Stimulated activated naive B cell treated with anti-CD40 and anti-IgM and Interleukin-4, amounts not matched to agents 10 μg/mL and 1 μg/mL and 100 μg/mL, for 72 hours (primary cell): Measurements from ENCODE around the gene KDR.

Source experiments
- ATAC-seq, 2 donors: fragments of 150-1000 bp; cut with Tn5 transposase; replicated peaks; 2 replicates each; pipeline ENCODE4 v1.10.0; 2021; ENCODE audit warnings: moderate library complexity in 1 of 2
- DNase-seq: peaks from one replicate; pipeline ENCODE4 v3.0.0; 2021
- H3K27ac Mint-ChIP-seq: one replicate; pipeline ENCODE4 v1.8.0; 2022; ENCODE audit warnings: mild to moderate bottlenecking, mixed read lengths
- H3K27me3 Mint-ChIP-seq, 2 donors: one replicate each; pipeline ENCODE4 v1.8.0; 2022; ENCODE audit warnings: mixed read lengths in 2 of 2
- H3K36me3 Mint-ChIP-seq, 2 donors: one replicate each; pipeline ENCODE4 v1.8.0; 2022; ENCODE audit warnings: mixed read lengths in 2 of 2, mild to moderate bottlenecking in 1 of 2
- H3K4me1 Mint-ChIP-seq, 2 donors: one replicate each; pipeline ENCODE4 v1.8.0; 2022; ENCODE audit warnings: mixed read lengths in 2 of 2, mild to moderate bottlenecking in 1 of 2
- H3K4me3 Mint-ChIP-seq, 2 donors: one replicate each; pipeline ENCODE4 v1.8.0; 2022; ENCODE audit warnings: mild to moderate bottlenecking in 2 of 2, mixed read lengths in 2 of 2, moderate library complexity in 1 of 2
- H3K9me3 Mint-ChIP-seq, 2 donors: one replicate each; pipeline ENCODE4 v1.8.0; 2022; ENCODE audit warnings: mixed read lengths in 2 of 2, mild to moderate bottlenecking in 1 of 2

Gene KDR

DNA sequence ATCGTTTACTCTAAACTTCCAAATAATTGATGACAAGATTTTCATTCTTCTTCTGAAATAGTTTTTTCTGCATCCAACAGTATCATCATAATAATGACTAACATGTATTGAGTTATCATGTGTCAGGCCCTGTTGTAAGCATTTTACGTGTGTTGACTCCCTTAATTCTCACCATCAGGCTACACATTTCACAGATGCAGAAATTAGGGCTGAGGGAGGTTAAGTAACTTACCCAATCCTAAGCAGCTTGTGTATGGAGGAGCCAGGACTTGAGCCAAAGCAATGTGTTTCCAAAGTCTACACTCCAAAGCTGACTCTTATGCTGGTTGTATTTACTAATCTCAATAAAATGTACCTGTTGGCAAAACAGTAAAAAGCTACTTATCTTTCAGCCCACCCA lies 11.2 kb upstream of the KDR start:
- H3K36me3 Mint-ChIP-seq, result no peaks in the 10 kb centered on the region

DNA sequence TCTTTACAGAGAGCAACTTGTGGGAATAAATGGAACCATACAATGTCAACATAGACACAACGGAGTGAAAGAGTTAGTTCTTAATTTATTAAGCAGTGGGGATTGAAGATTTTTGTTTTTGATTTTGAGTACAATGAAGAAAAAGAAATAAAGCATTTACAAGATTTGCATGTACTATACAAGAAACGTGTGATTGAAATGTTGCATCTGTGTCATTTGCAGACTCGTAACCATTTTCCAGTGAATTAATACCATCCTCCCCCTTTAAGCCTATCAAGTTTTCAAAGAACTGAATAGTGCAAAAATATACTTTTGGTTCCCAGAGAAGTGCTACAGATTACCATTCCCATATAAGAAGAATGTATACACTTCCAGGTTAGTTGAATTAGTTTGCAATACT lies 8.6 kb upstream of the KDR start:
- Mint-ChIP-seq H3K27ac (no peak overlapping the region), H3K36me3 (no peaks in the 10 kb centered on the region), H3K27me3 (no peaks in the 10 kb centered on the region), H3K4me1 (no peaks in the 10 kb centered on the region), H3K4me3 (no peak overlapping the region), H3K9me3 (no peaks in the 10 kb centered on the region)
- ATAC-seq (no peak), DNase-seq (no peak)

More for the DNA sequence above, 11.2 kb upstream of the KDR start:
- Mint-ChIP-seq H3K4me1 (no peaks in the 10 kb centered on the region), H3K9me3 (no peaks in the 10 kb centered on the region), H3K27me3 (peaks cover 0 to 3% of the 10 kb centered on the region in 2 donors), H3K27ac (no peak overlapping the region), H3K4me3 (no peak overlapping the region)
- ATAC-seq (no peak), DNase-seq (no peak)

- Mint-ChIP-seq H3K4me3 (no peak overlapping the region), H3K36me3 (no peaks in the 10 kb centered on the region), H3K27me3 (no peaks in the 10 kb centered on the region), H3K4me1 (no peaks in the 10 kb centered on the region), H3K27ac (no peak overlapping the region), H3K9me3 (peaks cover 0 to 2% of the 10 kb centered on the region in 2 donors)
- DNase-seq, result no peak
- ATAC-seq, result no peak
Measured at GRCh38 chr4:55132775-55133174, 7.4 kb upstream of the KDR start.

DNA sequence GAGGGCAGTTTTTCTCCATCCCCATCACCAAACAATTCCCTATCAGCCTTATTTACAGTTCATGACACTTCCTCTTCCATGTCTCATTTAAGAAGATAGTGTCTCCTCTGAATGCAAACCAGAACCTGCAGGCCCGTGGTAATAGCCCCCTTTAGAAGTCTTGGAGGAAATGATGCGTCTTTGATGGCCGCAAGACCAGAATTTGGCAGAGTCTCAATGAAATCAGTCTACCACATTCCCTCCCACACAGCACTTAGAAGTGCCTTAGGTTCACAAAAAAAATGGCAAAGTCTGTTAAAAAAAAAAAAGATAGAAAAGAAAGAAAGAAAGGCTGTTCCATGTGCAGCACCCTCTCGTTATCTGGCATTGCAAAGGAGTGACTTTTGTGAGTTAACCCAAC lies 2.1 kb upstream of the KDR start:
- DNase-seq (no peak), ATAC-seq (no peak)
- peaks cover 0 to 2% of the 10 kb centered on the region in 2 donors for H3K9me3 Mint-ChIP-seq
- peaks cover 29 to 42% of the 10 kb centered on the region in 2 donors for H3K27me3 Mint-ChIP-seq
- no peak overlapping the region for H3K27ac Mint-ChIP-seq
- H3K4me3 Mint-ChIP-seq, result no peak overlapping the region
- no peaks in the 10 kb centered on the region for H3K4me1 Mint-ChIP-seq
- H3K36me3 Mint-ChIP-seq, result peaks cover 0 to 2% of the 10 kb centered on the region in 2 donors

DNA sequence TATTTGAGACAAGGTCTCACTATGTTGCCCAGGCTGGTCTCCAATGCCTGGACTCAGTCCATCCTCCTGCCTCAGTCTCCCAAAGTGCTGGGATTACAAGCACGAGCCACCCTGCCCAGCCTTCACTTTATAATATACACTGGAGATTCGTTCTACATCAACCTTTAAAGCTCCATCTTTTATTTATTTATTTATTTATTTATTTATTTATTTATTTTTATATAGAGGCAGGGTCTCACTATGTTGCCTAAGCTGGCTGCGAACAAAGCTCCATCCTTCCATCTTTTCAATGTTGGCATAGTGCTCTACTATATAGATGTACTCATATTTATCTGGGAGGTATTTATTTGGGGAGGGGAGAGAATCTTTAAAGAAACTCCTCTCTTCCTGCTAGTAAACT lies 1.7 kb upstream of the KDR start:
- Mint-ChIP-seq H3K9me3 (peaks cover 0 to 2% of the 10 kb centered on the region in 2 donors), H3K27ac (no peak overlapping the region), H3K4me3 (no peak overlapping the region), H3K4me1 (no peaks in the 10 kb centered on the region), H3K27me3 (peaks cover 29 to 42% of the 10 kb centered on the region in 2 donors), H3K36me3 (peaks cover 0 to 2% of the 10 kb centered on the region in 2 donors)
- ATAC-seq (no peak), DNase-seq (no peak)

- H3K27me3 Mint-ChIP-seq, result peaks cover 29 to 42% of the 10 kb centered on the region in 2 donors
- H3K27ac Mint-ChIP-seq, result no peak overlapping the region
- ATAC-seq (no peak), DNase-seq (no peak)
- H3K4me1 Mint-ChIP-seq, result no peaks in the 10 kb centered on the region
- H3K36me3 Mint-ChIP-seq, result peaks cover 0 to 2% of the 10 kb centered on the region in 2 donors
- H3K9me3 Mint-ChIP-seq, result peaks cover 0 to 2% of the 10 kb centered on the region in 2 donors
- peak overlapping the region in 1 of 2 donors; percentile 61 for H3K4me3 Mint-ChIP-seq
Measured at GRCh38 chr4:55125763-55126541, 557 bp upstream of the KDR start.

GRCh38 chr4:55124322-55125076 lies 896 bp downstream of the KDR start:
- Mint-ChIP-seq H3K4me3 (no peak overlapping the region), H3K4me1 (no peaks in the 10 kb centered on the region), H3K27ac (no peak overlapping the region), H3K27me3 (peaks cover 29 to 42% of the 10 kb centered on the region in 2 donors), H3K36me3 (peaks cover 0 to 2% of the 10 kb centered on the region in 2 donors), H3K9me3 (peaks cover 0 to 2% of the 10 kb centered on the region in 2 donors)
- ATAC-seq, result no peak
- no peak for DNase-seq

DNA sequence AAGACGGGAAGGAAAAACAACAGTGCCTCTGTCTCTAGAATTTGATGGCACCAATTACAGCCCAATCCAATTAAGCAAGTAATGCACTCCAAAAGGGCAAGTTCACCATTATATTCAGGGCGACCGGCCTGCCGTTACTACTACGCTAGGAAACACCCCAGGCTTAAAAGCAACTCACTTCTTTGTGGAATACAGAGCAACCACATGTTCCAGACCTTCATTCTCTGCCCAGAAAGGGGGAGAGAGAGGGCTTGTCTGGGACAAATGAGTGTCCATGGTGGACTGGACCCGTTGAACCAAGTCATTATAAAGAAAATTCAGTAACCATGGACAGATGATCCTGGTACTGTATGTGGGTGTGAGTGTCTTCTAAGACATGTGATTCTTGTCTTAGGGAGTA lies 1.6 kb downstream of the KDR start:
- no peaks in the 10 kb centered on the region for H3K4me1 Mint-ChIP-seq
- H3K4me3 Mint-ChIP-seq, result no peak overlapping the region
- no peak for ATAC-seq
- H3K27ac Mint-ChIP-seq, result no peak overlapping the region
- peaks cover 0 to 2% of the 10 kb centered on the region in 2 donors for H3K36me3 Mint-ChIP-seq
- H3K27me3 Mint-ChIP-seq, result peaks cover 29 to 42% of the 10 kb centered on the region in 2 donors
- no peak for DNase-seq
- H3K9me3 Mint-ChIP-seq, result peaks cover 0 to 2% of the 10 kb centered on the region in 2 donors

DNA sequence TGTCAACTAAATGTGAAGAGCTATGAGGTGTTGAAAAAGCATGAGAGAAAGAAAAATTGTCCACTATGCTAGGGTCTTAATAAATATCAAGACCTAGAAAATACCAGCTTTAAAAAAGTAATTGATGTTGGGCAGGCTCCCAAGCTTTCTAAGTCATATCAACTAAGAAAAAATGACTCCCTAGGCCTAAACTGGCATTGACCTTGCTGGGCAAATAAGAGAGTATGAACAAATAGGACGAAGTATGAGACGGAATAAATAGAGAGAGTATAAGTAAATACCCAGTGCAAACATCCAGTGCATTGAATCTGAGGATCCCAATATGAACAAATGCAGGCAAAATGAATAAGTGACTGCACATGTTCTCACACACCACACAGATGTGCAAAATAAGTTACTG lies 3.2 kb downstream of the KDR start:
- Mint-ChIP-seq H3K27ac (no peak overlapping the region), H3K9me3 (no peaks in the 10 kb centered on the region), H3K27me3 (peaks cover 25 to 37% of the 10 kb centered on the region in 2 donors), H3K4me1 (no peaks in the 10 kb centered on the region), H3K36me3 (peaks cover 0 to 2% of the 10 kb centered on the region in 2 donors), H3K4me3 (no peak overlapping the region)
- ATAC-seq (no peak), DNase-seq (no peak)

DNA sequence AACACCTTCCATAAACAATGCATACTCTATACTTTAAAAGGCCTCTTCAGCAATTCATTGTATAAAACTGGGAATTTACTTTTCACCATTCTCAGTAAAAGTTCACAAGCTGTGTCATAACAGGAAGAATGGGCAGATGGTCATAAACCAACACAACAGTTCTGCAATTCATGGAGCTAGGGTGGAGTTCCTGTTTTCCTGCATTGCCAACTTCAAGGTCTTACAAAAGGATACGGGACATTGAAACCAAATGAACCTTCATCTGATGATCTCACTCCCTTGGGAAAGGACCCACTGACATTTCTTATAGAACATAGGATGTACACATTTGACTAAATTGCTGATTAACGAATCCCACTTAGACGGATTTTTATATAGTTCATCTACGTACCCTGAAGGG lies 4.1 kb downstream of the KDR start:
- no peaks in the 10 kb centered on the region for H3K9me3 Mint-ChIP-seq
- peaks cover 0 to 2% of the 10 kb centered on the region in 2 donors for H3K36me3 Mint-ChIP-seq
- H3K27ac Mint-ChIP-seq, result no peak overlapping the region
- no peak for ATAC-seq
- H3K27me3 Mint-ChIP-seq, result peaks cover 22 to 27% of the 10 kb centered on the region in 2 donors
- DNase-seq, result no peak
- H3K4me1 Mint-ChIP-seq, result no peaks in the 10 kb centered on the region
- no peak overlapping the region for H3K4me3 Mint-ChIP-seq

GRCh38 chr4:55118397-55118796 lies 7.0 kb downstream of the KDR start:
- Mint-ChIP-seq H3K27me3 (no peaks in the 10 kb centered on the region), H3K9me3 (no peaks in the 10 kb centered on the region), H3K4me1 (no peaks in the 10 kb centered on the region), H3K27ac (no peak overlapping the region), H3K36me3 (no peaks in the 10 kb centered on the region), H3K4me3 (no peak overlapping the region)
- ATAC-seq (no peak), DNase-seq (no peak)

- Mint-ChIP-seq H3K9me3 (no peaks in the 10 kb centered on the region), H3K27ac (no peak overlapping the region), H3K4me1 (no peaks in the 10 kb centered on the region), H3K36me3 (no peaks in the 10 kb centered on the region), H3K4me3 (no peak overlapping the region), H3K27me3 (no peaks in the 10 kb centered on the region)
- no peak for DNase-seq
- ATAC-seq, result no peak
Measured at GRCh38 chr4:55117511-55117910, 7.9 kb downstream of the KDR start.

- no peak for ATAC-seq
- H3K36me3 Mint-ChIP-seq, result no peaks in the 10 kb centered on the region
- H3K9me3 Mint-ChIP-seq, result no peaks in the 10 kb centered on the region
- no peak overlapping the region for H3K4me3 Mint-ChIP-seq
- no peak for DNase-seq
- no peaks in the 10 kb centered on the region for H3K4me1 Mint-ChIP-seq
- H3K27ac Mint-ChIP-seq, result no peak overlapping the region
- H3K27me3 Mint-ChIP-seq, result no peaks in the 10 kb centered on the region
Measured at GRCh38 chr4:55116450-55116849, 8.9 kb downstream of the KDR start.

DNA sequence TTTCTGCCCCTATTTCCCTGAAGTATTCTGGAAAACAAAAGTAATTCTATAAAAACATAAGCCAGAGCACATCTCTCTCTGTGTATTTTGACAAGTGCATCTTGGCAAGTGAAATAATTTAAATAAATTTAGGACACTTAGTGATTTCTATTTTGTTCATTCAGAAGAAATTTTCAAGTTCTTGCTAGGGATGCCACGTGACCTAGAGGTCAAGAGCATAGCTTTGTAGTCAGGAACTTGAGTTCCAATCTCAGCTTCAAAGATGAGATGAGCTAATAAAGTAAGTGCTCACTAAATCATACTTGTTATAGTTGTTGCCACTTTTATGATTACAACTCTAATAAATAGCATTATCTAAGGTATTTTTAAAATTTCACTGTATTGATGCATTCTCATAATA lies 13.8 kb downstream of the KDR start:
- no peaks in the 10 kb centered on the region for H3K4me1 Mint-ChIP-seq
- ATAC-seq (no peak), DNase-seq (no peak)
- H3K36me3 Mint-ChIP-seq, result no peaks in the 10 kb centered on the region
- H3K27ac Mint-ChIP-seq, result no peak overlapping the region
- H3K9me3 Mint-ChIP-seq, result peaks cover 0 to 2% of the 10 kb centered on the region in 2 donors
- H3K4me3 Mint-ChIP-seq, result no peak overlapping the region
- no peaks in the 10 kb centered on the region for H3K27me3 Mint-ChIP-seq

DNA sequence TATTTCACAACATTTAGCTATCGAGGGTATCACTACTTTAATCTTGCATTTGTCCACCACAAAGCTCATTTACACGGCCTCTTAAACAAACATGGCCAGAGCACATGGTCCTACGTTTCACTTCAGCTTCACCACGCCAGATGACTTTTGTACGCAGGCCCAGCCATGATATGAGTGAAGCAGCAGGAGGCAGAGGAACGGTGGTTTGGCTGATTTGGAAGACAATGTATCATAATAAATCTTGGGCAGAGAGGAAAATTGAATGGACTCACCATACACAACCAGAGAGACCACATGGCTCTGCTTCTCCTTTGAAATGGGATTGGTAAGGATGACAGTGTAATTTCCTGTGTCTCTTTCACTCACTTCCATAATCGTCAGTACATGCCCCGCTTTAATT lies 15.3 kb downstream of the KDR start:
- H3K9me3 Mint-ChIP-seq, result peaks cover 0 to 2% of the 10 kb centered on the region in 2 donors
- no peaks in the 10 kb centered on the region for H3K27me3 Mint-ChIP-seq
- ATAC-seq, result no peak
- H3K27ac Mint-ChIP-seq, result no peak overlapping the region
- no peaks in the 10 kb centered on the region for H3K36me3 Mint-ChIP-seq
- H3K4me3 Mint-ChIP-seq, result no peak overlapping the region
- no peak for DNase-seq
- no peaks in the 10 kb centered on the region for H3K4me1 Mint-ChIP-seq
